Rectal smooth muscle tissue (tissue), 1 donor: ENCODE measurements around the gene XYLT1.

Experiments used
- H3K27ac ChIP-seq: one replicate; pipeline ENCODE4 v1.7.0; 2013; ENCODE audit warnings: low read depth, low read length, inconsistent platforms
- H3K27me3 ChIP-seq: one replicate; pipeline ENCODE4 v1.7.0; 2013; ENCODE audit warnings: low read length; ENCODE audit not compliant: control insufficient read depth, insufficient read depth
- H3K36me3 ChIP-seq: one replicate; pipeline ENCODE4 v1.7.0; 2013; ENCODE audit warnings: low read length; ENCODE audit not compliant: control insufficient read depth, insufficient read depth
- H3K4me1 ChIP-seq: one replicate; pipeline ENCODE4 v1.7.0; 2013; ENCODE audit warnings: low read length; ENCODE audit not compliant: control insufficient read depth, insufficient read depth
- H3K4me3 ChIP-seq: one replicate; pipeline ENCODE4 v1.7.0; 2013; ENCODE audit warnings: low read length
- H3K9ac ChIP-seq: one replicate; pipeline ENCODE4 v1.7.0; 2013; ENCODE audit warnings: low read length

Gene XYLT1

DNA sequence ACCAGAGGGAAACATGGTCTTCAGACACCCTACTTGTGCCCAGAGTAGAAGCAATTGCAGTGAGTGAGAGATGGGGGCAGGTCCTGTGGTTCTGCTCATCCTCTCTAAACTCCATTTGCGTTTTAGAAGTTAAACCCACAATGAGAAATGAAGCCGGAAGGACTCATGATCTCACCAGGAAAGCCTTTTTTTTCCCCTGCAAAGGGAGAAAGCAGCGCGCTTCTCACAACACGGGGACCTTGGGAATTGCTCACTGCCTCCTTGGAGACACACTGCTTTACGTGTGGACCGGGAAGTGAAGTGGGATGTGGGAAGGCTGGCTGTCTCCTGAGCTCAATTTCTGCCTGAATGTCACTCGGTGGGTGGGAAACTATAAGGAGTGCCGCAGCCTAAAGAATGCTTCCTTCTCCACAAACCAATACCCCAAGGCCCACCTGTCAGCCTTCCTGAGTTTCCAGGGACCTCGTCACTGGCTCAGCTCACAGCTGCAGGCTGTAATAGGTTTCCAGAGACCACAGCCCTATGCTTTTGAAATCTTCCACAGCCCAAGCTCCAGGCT lies 365.4 kb downstream of the XYLT1 start:
- Histone ChIP-seq H3K4me3 (no peak overlapping the region), H3K27me3 (no peaks in the 10 kb centered on the region), H3K9ac (no peak overlapping the region), H3K36me3 (no peaks in the 10 kb centered on the region), H3K27ac (no peak overlapping the region), H3K4me1 (no peaks in the 10 kb centered on the region)

DNA sequence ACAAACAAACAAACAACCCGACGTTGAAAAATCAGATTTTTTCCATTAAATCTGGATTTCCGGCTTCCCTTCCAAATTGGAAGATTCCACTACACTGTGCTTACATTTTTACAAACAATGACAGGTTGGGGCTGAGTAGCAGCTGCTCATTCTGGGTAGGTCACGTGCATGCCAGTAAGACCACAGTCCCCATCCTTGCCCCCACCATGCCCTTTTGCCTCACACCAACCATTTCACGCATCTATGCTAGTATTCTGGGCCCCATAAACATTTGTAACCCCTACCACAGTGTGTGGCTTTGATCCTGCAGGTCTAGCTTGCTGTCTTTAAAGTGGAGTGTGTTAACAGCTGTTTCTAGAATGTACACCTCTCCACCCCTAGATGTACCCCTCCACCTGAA lies 366.1 kb downstream of the XYLT1 start:
- Histone ChIP-seq H3K27ac (no peak overlapping the region), H3K27me3 (no peaks in the 10 kb centered on the region), H3K9ac (no peak overlapping the region), H3K36me3 (no peaks in the 10 kb centered on the region), H3K4me1 (no peaks in the 10 kb centered on the region), H3K4me3 (no peak overlapping the region)

DNA sequence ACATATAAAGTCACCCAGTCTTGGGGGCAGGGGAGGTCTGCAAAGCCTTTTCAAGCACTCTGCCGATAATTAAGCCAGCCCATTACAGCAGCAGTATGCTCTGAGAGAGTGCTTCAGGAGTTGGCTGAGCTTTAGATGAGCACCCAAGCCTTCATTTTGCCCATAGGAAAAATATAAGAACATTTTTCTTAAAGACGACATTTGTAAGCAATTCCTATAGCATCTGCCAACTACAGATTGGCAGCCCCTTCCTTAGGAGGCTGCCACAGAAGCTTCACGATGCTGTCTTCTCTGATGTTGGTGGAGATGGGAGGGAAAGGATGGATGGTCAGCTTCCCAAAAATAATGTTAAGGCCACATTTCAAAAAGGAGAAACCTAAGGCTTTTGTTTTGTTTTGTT lies 367.5 kb downstream of the XYLT1 start:
- H3K27ac ChIP-seq: no peak overlapping the region
- no peaks in the 10 kb centered on the region for H3K27me3 ChIP-seq
- no peaks in the 10 kb centered on the region for H3K36me3 ChIP-seq
- H3K4me3 ChIP-seq: no peak overlapping the region
- H3K4me1 ChIP-seq: no peaks in the 10 kb centered on the region
- no peak overlapping the region for H3K9ac ChIP-seq

DNA sequence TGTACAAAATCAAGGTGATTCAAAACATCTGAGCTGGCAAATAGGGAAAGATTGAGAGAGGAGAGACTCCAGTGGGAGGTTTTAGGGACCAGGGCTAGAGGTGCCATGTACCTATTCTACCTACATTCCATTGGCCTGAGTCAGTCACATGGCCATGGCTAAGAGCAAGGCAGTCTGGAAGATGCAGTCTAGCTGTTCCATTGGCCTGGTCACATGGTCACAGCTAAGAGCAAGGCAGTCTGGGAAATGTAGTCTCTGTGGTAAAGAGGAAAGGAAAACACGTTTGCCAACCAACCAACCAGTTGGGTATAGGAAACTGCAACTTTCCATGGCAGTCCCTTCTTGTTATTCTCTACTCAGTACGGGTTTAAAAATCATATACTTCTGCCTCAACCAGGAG lies 369.1 kb downstream of the XYLT1 start:
- Histone ChIP-seq H3K4me1 (no peaks in the 10 kb centered on the region), H3K27ac (no peak overlapping the region), H3K9ac (no peak overlapping the region), H3K27me3 (no peaks in the 10 kb centered on the region), H3K4me3 (no peak overlapping the region), H3K36me3 (no peaks in the 10 kb centered on the region)

DNA sequence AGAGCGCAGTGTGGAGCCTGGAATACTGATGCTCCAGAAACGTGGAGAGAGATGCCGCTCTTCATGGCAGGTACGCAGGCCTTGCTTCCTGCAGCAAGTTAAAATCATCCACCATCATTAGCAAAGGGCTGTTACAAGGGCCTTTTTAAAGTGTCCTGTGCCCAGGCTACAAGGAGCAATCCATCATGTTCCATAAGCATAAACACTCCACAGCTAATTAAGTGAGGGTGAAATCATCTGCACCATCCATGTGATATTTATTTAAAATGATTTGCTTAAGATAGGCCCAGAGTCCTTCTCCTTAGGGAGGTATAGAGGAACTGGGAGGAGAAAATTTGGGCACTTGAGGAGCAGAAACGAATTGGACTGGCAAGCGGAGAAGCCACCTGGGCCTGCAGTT lies 372.1 kb downstream of the XYLT1 start:
- Histone ChIP-seq H3K4me3 (no peak overlapping the region), H3K27me3 (no peaks in the 10 kb centered on the region), H3K36me3 (no peaks in the 10 kb centered on the region), H3K9ac (no peak overlapping the region), H3K27ac (no peak overlapping the region), H3K4me1 (no peaks in the 10 kb centered on the region)

DNA sequence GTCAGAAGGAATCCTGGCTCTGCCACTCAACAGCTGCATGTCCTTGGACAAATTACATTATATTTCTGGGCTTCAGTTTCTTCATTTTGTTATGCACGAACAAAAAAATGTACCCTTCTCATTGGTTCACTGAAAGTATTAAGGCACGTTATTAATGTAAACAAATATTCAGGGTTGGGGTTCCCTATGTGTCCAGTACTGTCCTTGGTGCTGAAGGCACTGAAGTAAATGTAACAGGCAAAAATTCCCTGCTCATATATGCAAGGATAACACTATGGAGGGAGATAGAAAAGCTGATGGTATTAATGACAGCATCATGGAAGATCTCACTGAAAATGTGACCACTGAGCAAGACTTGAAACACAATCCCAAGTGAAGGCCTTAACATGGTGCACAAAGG lies 386.6 kb downstream of the XYLT1 start:
- no peak overlapping the region for H3K4me3 ChIP-seq
- H3K9ac ChIP-seq: no peak overlapping the region
- H3K36me3 ChIP-seq: no peaks in the 10 kb centered on the region

DNA sequence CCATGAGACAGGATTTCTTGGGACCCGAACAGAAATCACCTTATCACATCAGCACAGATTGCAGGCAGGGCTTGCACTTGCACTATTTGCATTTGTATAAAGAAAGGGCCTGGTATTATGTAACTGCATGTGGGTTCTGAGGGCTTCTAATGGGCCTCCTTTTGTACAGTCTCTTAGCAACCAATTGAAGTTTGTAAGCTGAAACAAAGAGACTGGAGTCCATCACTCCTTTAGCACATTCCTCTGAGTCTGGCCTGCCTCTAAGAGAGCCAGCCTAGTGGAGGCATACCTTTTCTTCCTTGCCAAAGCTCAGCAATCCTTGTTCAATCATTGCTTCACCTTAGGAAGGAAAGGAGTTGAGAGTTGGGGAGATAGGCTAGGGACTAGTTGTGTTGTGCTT lies 387.1 kb downstream of the XYLT1 start:
- no peak overlapping the region for H3K27ac ChIP-seq
- H3K27me3 ChIP-seq: no peaks in the 10 kb centered on the region
- H3K9ac ChIP-seq: no peak overlapping the region
- H3K36me3 ChIP-seq: no peaks in the 10 kb centered on the region
- no peaks in the 10 kb centered on the region for H3K4me1 ChIP-seq
- H3K4me3 ChIP-seq: no peak overlapping the region

More for the DNA sequence above, 386.6 kb downstream of the XYLT1 start:
- Histone ChIP-seq H3K27ac (no peak overlapping the region), H3K27me3 (no peaks in the 10 kb centered on the region), H3K4me1 (no peaks in the 10 kb centered on the region)

DNA sequence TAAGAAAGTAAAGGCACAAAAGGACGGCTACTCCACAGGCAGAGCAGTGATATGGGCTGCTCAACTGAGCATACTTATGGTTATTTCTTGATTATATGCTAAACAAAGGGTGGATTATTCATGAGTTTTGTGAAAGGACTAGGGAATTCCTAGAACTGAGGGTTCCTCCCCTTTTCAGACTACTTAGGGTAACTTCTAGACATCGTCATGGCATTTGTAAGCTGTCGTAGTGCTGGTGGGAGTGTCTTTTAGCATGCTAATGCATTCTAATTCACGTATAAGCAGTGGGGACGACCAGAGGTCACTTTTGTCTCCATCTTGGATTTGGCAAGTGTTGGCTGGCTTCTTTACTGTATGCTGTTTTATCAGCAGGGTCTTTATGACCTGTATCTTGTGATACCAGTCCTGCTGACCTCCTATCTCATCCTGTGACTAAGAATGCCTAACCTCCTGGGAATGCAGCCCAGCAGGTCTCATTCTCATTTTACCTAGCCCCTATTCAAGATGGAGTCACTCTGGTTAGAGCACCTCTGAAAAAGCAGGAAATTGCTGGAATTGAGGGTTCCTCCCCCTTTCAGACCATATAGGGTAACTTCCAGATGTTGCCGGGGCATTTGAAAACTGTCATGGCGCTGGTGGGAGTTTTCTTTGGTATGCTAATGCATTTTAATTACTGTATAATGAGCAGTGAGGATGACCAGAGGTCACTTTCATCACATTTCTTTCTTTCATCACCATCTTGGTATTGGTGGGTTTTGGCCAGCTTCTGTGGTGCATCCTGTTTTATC lies 388.5 kb downstream of the XYLT1 start:
- Histone ChIP-seq H3K9ac (no peak overlapping the region), H3K4me1 (no peaks in the 10 kb centered on the region), H3K4me3 (no peak overlapping the region), H3K27me3 (no peaks in the 10 kb centered on the region), H3K36me3 (no peaks in the 10 kb centered on the region), H3K27ac (no peak overlapping the region)

DNA sequence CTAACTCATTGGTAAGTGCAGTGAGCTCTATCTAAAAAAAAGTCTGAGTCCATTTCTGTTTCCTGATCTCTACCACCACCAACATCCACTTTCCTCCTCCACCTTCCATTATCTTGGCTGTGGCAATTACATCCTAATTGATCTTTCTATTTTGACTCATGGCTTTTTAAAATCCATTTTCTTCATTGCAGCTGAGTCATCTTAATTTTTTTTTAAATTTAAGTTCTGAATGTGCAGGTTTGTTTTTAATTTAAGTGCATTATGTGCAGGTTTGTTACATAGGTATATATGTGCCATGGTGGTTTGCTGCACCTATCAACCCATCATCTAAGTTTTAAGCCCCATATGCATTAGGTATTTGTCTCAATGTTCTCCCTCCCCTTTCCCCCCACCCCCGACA lies 390.7 kb downstream of the XYLT1 start:
- Histone ChIP-seq H3K4me1 (no peaks in the 10 kb centered on the region), H3K9ac (no peak overlapping the region), H3K27me3 (no peaks in the 10 kb centered on the region), H3K4me3 (no peak overlapping the region), H3K36me3 (no peaks in the 10 kb centered on the region), H3K27ac (no peak overlapping the region)

DNA sequence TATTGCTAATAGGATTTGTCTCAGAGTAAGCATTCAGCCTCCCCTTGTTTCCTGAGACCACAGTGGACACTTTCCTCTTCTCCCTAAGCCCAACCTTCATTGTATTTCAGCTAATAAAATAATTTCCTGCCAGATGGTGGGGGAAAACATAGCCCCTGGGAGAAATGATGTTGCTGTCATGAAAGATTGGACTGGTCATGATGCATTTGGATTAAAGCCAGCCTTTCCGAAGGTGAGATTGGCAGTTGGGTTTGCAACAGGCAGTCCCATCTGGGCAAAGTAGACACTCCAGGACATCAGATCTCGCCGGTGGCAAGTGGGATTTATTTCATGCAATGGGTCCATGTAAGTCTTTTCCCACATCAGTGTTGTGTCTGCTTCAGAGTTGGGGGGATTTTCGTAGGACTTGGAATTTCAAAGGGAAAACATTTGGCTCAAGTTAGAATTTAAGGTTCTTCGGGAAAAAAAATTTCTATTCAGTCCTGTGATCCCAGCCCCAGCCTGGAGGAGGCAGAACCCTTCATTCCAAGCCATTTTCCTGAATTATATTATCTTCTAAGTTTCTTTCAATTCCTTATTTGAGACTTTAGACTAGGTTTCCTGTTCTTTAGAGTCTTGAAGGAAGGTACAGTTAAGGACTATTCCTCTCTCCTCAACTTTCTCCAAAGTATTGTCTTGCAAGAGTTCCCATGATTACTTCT lies 391.7 kb downstream of the XYLT1 start:
- Histone ChIP-seq H3K9ac (no peak overlapping the region), H3K36me3 (no peaks in the 10 kb centered on the region), H3K4me1 (no peaks in the 10 kb centered on the region), H3K27me3 (no peaks in the 10 kb centered on the region), H3K4me3 (no peak overlapping the region), H3K27ac (no peak overlapping the region)

DNA sequence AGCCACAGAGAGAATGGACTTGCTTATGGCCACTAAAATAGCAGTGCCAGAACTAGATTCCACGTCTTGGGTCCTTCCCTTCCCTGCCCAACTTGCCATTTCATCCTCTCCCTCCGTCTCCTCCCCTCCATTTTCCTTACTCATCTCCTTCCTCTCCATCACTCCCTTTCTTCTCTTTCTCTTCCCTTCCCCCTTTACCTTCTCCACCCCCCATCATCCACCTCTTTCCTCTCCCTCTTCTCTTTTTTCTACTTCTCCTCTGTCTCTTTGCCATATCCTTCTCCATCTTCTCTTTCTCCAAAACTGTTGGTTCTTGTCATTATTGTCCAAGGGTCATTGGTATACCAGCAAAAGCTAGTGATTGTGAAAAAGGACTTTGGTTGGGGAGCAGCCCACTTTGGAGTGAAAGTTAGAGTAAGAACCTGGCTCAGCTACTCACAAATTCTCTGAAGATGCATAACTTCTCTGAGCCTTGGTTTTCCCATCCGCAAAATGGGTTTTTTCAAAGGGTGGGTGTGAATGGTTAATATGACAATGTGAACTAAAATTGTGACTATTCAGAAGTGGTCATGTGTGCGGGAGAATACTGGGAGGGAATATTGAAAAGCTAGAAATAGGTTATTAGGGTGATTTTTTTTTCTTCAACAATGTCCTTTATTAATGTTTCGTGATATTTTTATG lies 393.8 kb downstream of the XYLT1 start:
- H3K4me1 ChIP-seq: no peaks in the 10 kb centered on the region
- H3K36me3 ChIP-seq: no peaks in the 10 kb centered on the region
- no peak overlapping the region for H3K27ac ChIP-seq
- no peaks in the 10 kb centered on the region for H3K27me3 ChIP-seq
- H3K4me3 ChIP-seq: no peak overlapping the region
- no peak overlapping the region for H3K9ac ChIP-seq

DNA sequence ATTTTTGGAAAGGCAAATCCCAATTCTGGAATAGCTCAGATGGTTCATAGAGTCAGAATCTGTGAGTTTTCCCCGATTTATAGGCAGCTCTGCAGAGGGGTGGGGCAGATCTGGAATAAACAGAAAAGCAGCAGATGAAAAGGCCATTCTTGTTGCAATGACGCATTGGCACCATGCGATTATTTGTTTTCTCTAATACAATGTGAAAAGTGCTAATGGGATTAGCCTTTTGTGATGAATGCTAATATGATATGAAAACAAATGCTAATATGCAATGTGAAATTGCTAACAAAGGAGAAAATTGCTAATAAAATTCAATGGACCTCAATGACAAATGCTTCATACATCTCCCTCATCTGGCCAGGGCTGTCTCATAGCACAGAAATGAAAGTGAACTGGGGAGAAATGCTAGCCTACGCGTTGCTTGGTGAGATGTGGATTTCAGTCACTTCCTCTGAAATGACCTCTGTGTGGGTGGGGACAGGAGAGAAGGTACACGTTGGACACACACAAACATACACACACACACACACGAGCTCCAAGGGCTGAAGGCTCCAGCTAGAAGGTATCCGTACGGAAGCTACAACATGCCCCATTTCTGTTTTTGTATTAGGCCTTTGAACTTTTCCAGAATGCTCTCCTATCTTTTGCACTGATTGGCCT lies 394.5 kb downstream of the XYLT1 start:
- Histone ChIP-seq H3K4me3 (no peak overlapping the region), H3K4me1 (no peaks in the 10 kb centered on the region), H3K27ac (no peak overlapping the region), H3K36me3 (no peaks in the 10 kb centered on the region), H3K27me3 (no peaks in the 10 kb centered on the region), H3K9ac (no peak overlapping the region)
